Stimulated activated CD8-positive, alpha-beta memory T cell treated with anti-CD3 and anti-CD28 coated beads, Interleukin-2, amount 100 ng/mL, for 1 hour (primary cell): Measurements from ENCODE around the gene MAN2A1.

ENCODE experiments used
- DNase-seq, 2 donors: peaks; one replicate each; pipeline ENCODE4 v3.0.0-alpha.2; 2020; ENCODE audit warnings: low read depth in 2 of 2

The MAN2A1 gene

GRCh38 chr5:109907731-109908130 is 218.0 kb downstream of the MAN2A1 start:
- DNase-seq, result no peak

- no peak for DNase-seq
Observed at GRCh38 chr5:109908366-109908765, 218.6 kb downstream of the MAN2A1 start.

GRCh38 chr5:109910874-109911273 is 221.1 kb downstream of the MAN2A1 start:
- DNase-seq, result no peak

- no peak for DNase-seq
Observed at GRCh38 chr5:109911731-109912130, 222.0 kb downstream of the MAN2A1 start.

- DNase-seq, result no peak
Observed at GRCh38 chr5:109914906-109915305, 225.2 kb downstream of the MAN2A1 start.

- DNase-seq, result no peak
Observed at GRCh38 chr5:109916481-109917153, 226.9 kb downstream of the MAN2A1 start.
